K562 (cell line): ENCODE measurements around the gene RABGAP1L.

Experiments used
- DMBX1 ChIP-seq: fragments of 250-450 bp; sonication (Bioruptor Pico); IDR thresholded peaks from 2 replicates; pipeline ENCODE4 v1.8.0; 2022; ENCODE audit warnings: inconsistent platforms, mild to moderate bottlenecking, moderate library complexity, borderline replicate concordance
- EGR1 ChIP-seq: fragments of 450-650 bp; conservative IDR thresholded peaks from 2 replicates; pipeline ENCODE4 v1.6.1; 2017; ENCODE audit warnings: mild to moderate bottlenecking
- GATA2 ChIP-seq: sonication (generic); formaldehyde crosslinking; IDR thresholded peaks from 2 replicates; pipeline ENCODE4 v1.4.0; 2020; ENCODE audit warnings: mild to moderate bottlenecking, missing genetic modification reagents
- JUND ChIP-seq, 2 experiments: IDR thresholded peaks; 2 replicates in 1 of 2; 3 replicates in 1 of 2; pipeline ENCODE4 v1.6.1; 2011; ENCODE audit warnings: borderline replicate concordance in 2 of 2, low read depth in 2 of 2, low read length in 2 of 2, improper control_type of control experiment in 1 of 2, missing biosample characterization in 1 of 2, missing genetic modification characterization in 1 of 2, missing genetic modification reagents in 1 of 2
- MAX ChIP-seq: sonication (generic); formaldehyde crosslinking; IDR thresholded peaks from 2 replicates; pipeline ENCODE4 v1.9.0; 2022; ENCODE audit warnings: mild to moderate bottlenecking, missing genetic modification reagents
- POLR2AphosphoS5 ChIP-seq: IDR thresholded peaks from 2 replicates; pipeline ENCODE4 v1.6.1; 2011; ENCODE audit warnings: mild to moderate bottlenecking, low read depth, low read length, moderate library complexity; ENCODE audit not compliant: control insufficient read depth, insufficient read depth
- POLR2G ChIP-seq: fragments of 200-400 bp; formaldehyde crosslinking; IDR thresholded peaks from 2 replicates; pipeline ENCODE4 v1.6.1; 2017; ENCODE audit warnings: low read depth, mild to moderate bottlenecking, antibody characterized with exemption, low read length, moderate library complexity
- SPI1 ChIP-seq: IDR thresholded peaks from 2 replicates; pipeline ENCODE4 v1.6.1; 2011; ENCODE audit warnings: low read depth, low read length, control low read depth, borderline replicate concordance
- SRSF7 ChIP-seq: fragments of 200-400 bp; formaldehyde crosslinking; optimal IDR thresholded peaks from 2 replicates; pipeline ENCODE3; 2017; ENCODE audit warnings: mild to moderate bottlenecking, low read depth, low read length
- ZBED1 ChIP-seq: IDR thresholded peaks from 2 replicates; pipeline ENCODE4 v1.6.1; 2014
- ZNF124 ChIP-seq: sonication (generic); formaldehyde crosslinking; IDR thresholded peaks from 2 replicates; pipeline ENCODE4 v1.8.1; 2022; ENCODE audit warnings: missing genetic modification reagents
- ZNF282 ChIP-seq: sonication (generic); formaldehyde crosslinking; IDR thresholded peaks from 2 replicates; pipeline ENCODE4 v1.8.1; 2023; ENCODE audit warnings: missing genetic modification reagents
- ZNF324 ChIP-seq: fragments of 250-450 bp; sonication (Bioruptor Pico); IDR thresholded peaks from 2 replicates; pipeline ENCODE4 v1.4.0; 2020; ENCODE audit warnings: mild to moderate bottlenecking
- TF ChIP-seq, protein P1 (sequence below): fragments of 450-650 bp; formaldehyde crosslinking; IDR thresholded peaks from 2 replicates; pipeline ENCODE4 v1.4.0; 2022; ENCODE audit warnings: mild to moderate bottlenecking, moderate library complexity

DNA sequence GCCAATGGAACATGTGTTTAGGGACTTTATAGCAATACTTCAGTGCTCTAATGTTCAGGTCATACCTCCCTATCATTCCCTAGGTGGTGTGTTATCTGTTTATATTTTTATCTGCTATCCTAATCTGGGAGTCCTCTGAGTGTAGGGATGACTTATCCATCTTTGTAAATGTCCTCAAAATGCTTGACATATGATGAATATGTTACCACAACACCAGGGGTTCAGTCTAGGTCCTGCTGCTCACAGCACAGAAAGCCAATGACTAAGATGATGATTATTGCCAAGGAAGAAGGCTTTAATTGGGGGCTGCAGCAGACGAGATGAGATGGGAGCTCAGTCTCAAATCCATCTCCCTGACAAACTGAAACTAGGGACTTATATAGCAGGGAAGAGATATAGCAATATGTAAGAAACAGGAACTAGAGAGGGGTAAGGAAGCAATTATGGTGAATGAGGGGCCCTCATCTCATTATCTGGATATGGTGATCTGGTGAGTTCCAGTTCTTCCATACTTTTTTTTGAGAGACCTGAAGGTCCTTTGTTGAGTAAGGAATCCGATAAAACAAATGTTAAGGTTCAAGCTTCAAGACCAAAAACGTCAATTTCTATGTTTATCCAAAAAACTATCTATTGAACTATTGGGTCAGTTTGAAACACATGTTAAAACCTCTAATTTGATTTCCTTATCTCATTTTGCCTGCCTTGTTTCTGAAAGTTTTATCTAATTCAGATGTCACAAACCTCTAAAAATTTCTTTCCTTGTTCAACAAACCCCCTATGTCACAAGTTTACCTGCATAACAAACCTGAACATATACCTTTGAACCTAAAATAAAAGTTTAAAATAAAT lies 583.7 kb downstream of the RABGAP1L start:
- TF ChIP-seq POLR2G = no peak
- TF ChIP-seq EGR1 = no peak
- TF ChIP-seq ZNF324 (CRISPR knock-in tag) = no peak
- no peak for TF ChIP-seq JUND (IDR thresholded peaks at IDR 0.05; ENCODE audit: borderline replicate concordance, low read depth, low read length)
- TF ChIP-seq JUND (tag; IDR thresholded peaks at IDR 0.05; ENCODE audit: borderline replicate concordance, low read depth, low read length) = no peak
- no peak for TF ChIP-seq SPI1
- no peak for TF ChIP-seq ZNF124 (CRISPR knock-in tag)
- no peak for TF ChIP-seq ZNF282 (CRISPR knock-in tag)
- no peak for TF ChIP-seq SRSF7
- TF ChIP-seq, protein P1, sequence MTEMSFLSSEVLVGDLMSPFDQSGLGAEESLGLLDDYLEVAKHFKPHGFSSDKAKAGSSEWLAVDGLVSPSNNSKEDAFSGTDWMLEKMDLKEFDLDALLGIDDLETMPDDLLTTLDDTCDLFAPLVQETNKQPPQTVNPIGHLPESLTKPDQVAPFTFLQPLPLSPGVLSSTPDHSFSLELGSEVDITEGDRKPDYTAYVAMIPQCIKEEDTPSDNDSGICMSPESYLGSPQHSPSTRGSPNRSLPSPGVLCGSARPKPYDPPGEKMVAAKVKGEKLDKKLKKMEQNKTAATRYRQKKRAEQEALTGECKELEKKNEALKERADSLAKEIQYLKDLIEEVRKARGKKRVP (CRISPR knock-in tag) = no peak
- TF ChIP-seq POLR2AphosphoS5 = no peak
- TF ChIP-seq MAX (CRISPR knock-in tag) = no peak
- TF ChIP-seq GATA2 (CRISPR knock-in tag) = no peak
- TF ChIP-seq ZBED1 = no peak
- no peak for TF ChIP-seq DMBX1 (CRISPR knock-in tag)
